GM13976 (cell line): ENCODE results near the gene AGAP5.

ENCODE experiments used
- DNase-seq: peaks from one replicate; pipeline ENCODE4 v3.0.0; 2012; ENCODE audit warnings: low spot score
- CTCF ChIP-seq: IDR thresholded peaks from 2 replicates; pipeline ENCODE4 v1.5.1; 2012; ENCODE audit warnings: borderline replicate concordance, mild to moderate bottlenecking; ENCODE audit not compliant: insufficient read depth; ENCODE audit errors: extremely low read depth, missing control alignments, control extremely low read depth
- in situ Hi-C: fragments of 300-500 bp; cut with MboI; formaldehyde crosslinking; loops from one replicate; pipeline ENCODE4 v1.12.0; 2022; ENCODE audit warnings: low sequenced_read_pairs, mixed read lengths, inconsistent platforms; ENCODE audit not compliant: unreplicated experiment

AGAP5 gene

GRCh38 chr10:73653701-73654100 is 44.2 kb downstream of the AGAP5 start:
- TF ChIP-seq CTCF, result peak; percentile 48
- in situ Hi-C loops, result no loop called here
- peak; percentile 67 for DNase-seq

DNA sequence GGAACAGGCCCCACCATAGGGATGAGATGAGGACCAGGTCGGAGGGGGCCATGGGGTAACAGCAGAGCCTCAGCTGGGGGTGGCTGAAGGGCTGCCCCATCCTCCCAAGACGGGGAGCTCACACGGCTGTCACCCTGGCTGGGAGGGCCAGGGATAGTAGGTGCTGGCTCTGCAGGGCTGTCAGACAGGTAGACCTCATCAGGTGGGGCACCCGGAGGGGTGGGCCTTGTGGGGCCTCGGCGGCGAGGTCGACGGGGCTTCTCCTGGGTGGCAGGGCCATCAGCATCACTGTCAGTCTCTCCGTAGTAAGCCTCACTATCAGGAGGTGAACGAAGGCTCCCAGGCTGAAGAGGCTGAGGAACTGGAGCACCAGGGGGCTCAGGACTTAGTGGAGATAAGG is 44.7 kb downstream of the AGAP5 start:
- in situ Hi-C loops, result no loop called here
- DNase-seq, result no peak
- no peak for TF ChIP-seq CTCF

GRCh38 chr10:73650537-73651331 is 47.2 kb downstream of the AGAP5 start:
- in situ Hi-C loops, result no loop called here
- no peak for TF ChIP-seq CTCF
- peak; percentile 70 for DNase-seq

- in situ Hi-C loops, result no loop called here
- no peak for DNase-seq
- TF ChIP-seq CTCF, result no peak
These were observed 47.9 kb downstream of the AGAP5 start for GRCh38 chr10:73649876-73650536.

DNA sequence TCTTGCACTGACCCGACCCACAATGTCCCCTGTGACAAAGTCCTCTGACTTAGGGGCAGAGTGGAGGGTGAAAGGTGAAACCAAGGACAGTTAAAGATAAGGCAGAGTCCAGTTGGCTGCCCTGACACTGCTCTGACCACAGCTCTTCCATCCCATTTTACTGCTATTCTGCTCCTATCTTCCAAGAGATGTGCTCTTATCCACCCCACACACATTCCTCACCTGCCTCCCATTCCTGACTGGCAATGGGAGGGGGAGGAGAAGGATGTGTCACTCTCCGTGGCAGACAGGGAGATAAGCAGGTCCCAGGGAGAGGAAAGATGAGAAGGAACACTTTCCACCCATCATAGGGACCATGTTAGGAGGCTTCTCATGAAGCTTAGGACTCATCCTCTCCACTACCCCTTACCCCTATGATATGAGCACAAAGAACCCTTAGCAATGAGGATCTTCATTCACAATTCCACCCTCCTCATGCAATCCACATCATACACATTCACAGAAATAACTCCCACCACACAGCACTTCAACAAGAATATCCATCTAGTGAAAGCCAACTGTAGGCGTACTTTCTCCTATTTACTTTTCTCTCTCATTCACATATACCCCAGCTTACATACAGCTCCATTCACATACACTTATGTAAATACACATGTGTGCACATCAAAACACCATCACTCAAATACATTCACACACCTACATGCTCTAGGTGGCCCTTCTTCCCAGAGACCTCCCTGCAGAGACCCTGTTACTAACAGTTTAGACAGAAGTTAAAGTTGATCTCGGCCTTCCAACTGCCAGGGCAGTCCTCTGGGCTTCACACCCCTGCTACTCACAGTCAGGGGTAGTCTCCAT is 48.7 kb downstream of the AGAP5 start:
- TF ChIP-seq CTCF, result no peak
- no peak for DNase-seq
- in situ Hi-C loops, result no loop called here

- in situ Hi-C loops, result no loop called here
These were observed 49.8 kb downstream of the AGAP5 start for GRCh38 chr10:73647875-73648651.

More at GRCh38 chr10:73647875-73648651, 49.8 kb downstream of the AGAP5 start:
- peak; percentile 42 for DNase-seq
- no peak for TF ChIP-seq CTCF
